NCI-H2081 treated with DMSO at 0.1 percent for 48 hours (cell line): Measurements from ENCODE around the gene CAMKK2.
"Not testable (repeated sequence)": the region's sequence is repeated elsewhere in the genome, so short reads cannot be mapped to it uniquely, and the experiment has no call there.

Source experiments
- DNase-seq: peaks from one replicate; lab custom pipeline; 2025; lab: John Stamatoyannopoulos, UW

Gene CAMKK2

DNA sequence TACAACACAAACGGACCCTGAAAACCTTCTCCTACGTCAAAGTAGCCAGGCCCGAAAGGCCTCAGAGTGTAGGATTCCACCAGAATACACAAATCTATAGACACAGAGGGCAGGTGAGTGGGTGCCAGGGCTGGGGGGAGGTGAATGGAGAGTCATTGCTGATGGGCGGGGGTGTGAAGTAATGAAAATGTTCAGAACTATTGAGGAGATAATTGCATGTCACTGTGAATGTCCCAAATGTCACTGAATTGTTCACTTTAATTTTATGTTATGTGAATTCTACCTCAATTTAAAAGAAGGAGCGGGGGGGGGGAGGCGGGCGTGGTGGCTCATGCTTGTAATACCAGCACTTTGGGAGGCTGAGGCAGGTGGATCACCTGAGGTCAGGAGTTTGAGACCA lies 50.6 kb downstream of the CAMKK2 start:
- DNase-seq, result no peak

DNA sequence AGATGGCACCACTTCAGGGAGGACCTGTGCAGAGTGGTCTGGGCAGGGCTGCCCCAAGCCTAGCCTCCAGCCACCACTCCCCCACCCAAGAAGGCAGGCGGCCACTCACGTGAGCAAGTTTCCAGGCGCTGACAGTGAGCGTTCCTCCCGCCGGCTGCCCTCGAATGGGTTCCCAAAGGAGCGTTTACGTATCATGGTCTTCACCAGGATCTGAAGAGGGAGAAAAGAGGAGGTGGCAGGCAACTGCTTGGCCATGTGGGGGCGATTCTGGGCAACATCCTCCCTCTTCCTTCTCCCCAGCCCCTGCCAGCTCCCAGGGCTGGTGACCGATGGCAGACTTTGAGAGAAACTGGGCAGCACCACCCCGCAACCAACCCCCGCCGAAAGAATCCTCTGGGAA lies 51.5 kb downstream of the CAMKK2 start:
- DNase-seq, result no peak

DNA sequence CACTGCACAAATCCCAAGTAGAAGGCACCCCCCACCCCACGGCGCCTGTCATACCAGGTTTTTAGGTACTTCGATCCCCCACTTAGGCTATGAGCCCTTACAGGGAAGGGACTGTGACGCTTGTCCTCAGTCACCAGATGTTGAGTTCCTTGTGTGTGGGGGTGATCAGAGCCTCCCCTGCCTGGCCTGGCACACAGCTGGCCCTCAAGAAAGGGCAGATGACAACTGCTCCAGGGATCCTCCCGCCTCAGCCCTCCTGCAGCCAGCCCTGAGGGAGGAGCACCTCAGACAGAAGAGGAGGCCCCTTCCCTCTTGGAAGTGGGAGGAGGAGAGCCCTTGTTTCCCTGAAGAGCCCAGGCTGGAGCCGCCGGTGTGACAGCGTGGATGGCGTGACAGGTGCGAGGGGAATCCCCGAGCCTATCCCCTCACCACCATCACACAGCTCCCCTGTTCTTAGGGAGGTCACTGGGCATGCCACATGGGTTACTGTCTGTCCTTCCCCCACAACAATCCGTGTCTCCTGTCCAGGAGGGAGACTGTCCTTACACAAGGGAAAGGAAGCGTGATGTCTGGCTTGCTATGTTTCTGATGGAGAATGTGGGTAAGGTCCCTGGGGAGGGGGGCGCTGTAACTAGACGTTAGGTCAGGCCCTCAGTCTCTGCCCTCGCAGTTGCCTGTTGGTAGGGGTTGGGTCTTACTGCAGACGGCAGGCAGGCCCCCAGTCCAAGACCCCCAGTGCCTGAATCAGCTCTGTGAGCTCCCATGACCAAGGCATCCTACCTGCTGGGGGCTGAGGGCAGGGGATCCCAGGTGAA lies 55.1 kb downstream of the CAMKK2 start:
- DNase-seq, result no peak

DNA sequence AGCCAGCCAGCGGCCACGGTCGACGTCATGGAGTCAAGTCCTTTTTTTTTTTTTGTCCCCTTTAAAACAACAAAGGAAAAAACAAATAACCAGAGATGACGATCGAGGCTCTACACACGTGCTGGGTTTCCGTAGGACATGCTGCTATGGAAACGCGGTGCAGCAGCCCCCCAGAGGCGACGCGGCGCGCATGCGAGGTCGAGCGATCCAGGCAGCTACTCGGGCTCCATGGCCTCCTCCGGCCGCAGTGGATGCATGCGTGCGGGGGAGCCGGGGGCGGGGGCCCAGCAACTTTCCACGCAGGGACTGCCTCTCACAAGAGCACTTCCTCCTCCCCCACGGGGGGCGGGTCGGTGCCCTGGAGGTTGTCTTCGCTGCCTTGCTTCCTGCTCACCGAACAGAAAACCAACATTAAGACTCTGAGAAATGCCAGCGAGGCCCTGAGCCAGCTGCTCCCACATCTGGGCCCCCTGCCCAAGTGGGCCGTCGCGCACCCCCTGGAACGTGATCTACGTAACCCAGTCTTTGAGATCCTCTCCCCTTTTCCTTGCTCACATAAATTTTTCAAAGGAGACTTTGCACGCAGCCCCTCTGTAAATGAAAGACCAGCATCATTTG lies 55.9 kb downstream of the CAMKK2 start:
- no peak for DNase-seq

DNA sequence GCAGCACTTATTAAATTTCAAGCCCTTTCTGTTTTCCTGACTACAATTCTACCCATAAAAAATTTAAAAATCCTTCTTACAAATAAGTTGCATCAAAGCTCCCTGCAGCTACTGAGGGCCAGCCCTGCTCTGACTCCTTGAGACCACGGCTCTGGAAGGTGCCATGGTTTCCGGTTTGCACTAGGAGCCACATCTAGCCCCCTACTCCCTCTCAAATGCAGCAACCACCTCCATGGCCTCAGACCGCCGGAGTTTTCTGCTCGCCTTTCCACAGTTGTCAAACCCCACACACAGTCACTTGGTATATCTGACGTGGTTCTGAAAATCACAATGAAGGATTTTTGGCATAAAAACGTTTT lies 56.5 kb downstream of the CAMKK2 start:
- no peak for DNase-seq

DNA sequence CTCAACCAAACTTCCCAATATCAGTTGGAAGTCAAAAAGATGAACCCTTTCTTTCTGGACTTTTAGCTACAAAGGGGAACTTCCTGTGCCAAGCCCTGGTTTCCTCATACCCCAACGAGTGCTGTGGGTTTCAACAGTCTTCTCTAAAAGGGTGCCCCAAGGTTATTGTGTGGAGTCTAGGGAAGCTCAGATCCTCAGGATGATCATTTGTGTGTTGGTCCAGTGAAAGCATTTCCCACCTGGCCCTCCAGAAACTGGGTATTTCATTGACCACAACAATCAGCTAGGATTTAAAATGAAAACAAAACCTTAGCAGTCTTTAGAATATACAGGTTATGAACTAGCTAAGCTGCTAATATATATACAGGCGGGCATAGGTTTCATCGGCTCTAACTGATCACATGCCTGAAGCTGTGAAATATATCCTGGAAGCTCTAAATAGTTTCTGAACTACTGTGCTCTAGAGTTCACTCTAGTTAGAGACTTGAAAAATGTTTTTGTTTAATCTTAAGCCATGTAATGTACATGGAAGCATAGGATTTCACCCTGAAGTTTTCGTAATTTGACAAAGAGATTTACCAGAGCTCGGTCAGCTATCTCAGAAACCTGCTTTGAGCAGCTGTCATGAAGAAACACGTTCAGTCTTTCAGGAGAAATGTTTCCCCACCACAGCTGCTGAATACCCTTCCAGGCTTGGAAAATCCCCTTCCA lies 57.0 kb downstream of the CAMKK2 start:
- no peak for DNase-seq

DNA sequence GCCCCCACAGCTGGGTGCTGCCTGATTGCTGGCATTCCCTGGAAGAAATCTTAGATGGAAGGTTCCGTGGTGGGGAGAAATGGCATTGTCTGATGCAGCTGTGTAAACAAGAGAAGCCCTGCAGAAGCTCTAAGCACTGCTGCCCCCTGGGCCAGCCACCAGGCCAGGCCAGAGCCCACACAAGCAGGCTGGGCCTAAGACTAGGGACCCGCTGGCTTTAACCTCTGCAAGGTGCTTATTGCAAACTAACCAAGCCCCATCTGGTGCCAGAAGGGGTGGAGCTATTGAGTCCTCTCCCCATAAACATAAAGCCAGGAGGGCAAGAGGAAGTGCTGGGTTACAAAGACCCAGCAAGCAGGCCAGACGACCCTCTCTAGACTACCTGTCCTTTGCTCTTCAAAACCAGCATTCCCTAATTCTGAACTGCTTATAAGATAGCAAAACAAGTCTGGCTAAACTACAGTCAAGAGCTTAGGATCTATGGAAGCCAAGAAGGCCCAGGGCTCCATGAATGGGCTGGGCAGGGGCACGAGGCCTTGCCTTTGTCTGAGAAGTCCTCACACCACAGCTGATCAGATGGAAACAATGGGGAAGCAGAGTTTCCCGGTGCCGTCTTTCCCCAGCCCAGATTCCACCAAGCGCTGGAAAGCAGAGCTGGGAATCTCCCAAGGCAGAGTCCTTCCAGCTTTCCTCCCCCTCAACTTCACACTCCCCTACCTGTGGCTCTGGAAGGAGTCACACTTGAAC lies 57.7 kb downstream of the CAMKK2 start:
- no peak for DNase-seq

DNA sequence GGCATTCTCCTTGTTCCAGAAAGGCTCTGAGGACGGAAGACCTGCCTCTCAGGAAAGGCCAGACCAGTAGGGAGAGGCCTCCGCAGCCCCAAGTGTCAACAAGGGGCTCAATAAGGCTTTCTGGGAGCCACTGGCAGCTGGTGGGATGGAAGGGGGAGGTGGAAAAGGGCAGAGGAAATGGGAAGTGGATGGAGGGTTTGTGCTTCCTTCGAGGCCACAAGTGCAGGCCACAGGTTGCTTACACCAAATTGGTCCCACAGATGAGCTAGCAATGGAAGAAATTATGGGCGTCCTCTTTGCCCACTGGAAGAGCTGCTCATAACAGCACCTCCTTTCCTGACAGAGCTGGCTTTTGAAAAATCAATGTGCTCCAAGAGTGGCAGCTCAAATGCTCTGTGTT lies 58.4 kb downstream of the CAMKK2 start:
- DNase-seq, result no peak

DNA sequence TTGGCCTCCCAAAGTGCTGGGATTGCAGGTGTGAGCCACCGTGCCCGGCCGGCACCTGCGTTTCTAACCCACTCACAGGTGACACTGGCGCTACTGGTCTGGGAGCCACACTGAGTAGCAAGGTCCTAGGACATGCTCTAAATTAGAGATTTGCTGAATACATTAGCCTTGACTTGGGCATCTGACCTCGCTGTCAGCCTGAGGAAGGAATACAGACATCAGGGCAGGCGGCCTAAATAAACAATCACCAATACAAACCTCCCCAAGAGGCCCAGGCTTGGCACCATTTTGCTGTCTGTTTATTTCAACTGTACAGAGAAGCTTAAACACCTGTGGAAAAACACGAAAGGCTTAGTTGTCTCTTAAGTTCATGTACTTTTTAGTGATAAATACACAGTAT lies 59.1 kb downstream of the CAMKK2 start:
- DNase-seq, result no peak

DNA sequence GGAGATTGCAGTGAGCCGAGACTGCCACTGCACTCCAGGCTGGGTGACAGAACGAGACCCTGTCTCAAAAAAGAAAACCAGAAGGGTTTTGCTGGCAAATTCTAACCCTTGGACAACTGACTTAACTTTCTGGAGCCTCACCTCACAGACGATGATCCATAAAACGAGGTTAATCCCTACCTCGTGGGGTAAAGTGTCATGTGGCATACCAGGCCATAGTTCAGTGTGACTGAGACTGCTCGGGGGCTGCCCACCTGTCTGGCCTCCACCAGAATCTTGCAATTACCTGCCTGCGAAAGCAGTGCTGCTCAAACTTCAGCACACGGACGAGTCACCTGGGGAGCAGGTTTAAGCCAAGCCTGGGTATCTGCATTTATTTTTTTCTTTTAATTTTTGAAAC lies 59.7 kb downstream of the CAMKK2 start:
- no peak for DNase-seq

DNA sequence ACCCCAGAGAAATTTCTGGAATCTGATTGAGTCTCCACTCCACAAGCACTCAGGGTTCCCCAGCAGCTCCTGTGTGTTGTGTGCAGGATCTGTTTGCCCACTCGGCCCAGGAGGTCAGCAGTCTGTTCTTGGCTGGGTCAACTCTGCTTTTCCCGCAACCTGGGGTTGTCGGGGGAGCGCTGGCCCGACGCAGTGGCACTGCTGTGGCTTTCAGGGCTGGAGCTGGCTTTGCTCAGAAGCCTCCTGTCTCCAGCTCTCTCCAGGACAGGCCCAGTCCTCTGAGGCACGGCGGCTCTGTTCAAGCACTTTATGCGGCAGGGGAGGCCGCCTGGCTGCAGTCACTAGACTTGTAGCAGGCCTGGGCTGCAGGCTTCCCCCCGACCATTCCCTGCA lies 62.9 kb downstream of the CAMKK2 start:
- DNase-seq, result no peak

DNA sequence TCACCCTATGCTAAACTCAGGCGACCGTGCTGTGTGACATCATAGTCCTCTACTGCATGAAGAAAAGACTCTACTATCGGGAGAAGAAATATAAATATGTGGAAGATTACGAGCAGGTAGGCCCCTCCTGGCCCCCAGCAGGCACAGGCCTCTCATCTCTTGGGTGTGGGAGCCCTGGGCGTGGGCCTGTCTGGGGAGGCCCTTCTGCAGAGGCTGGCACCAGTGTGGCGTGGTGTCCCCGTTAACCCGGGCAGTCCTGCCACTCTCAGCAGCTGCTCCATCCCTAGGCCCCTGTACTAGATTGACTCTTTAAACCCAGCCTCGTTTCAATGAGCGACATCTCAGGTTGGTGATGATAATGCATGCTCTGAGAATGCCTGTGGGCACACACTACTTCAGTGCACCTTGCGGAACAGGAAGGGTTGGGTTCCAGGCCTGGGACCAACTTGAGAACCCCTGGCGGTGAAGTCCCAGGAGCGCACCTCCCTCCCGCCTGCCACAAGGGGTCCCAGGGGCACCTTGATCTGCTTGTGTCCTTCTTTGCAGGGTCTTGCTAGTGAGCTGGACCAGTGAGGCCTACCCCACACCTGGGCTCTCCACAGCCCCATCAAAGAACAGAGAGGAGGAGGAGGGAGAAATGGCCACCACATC lies 63.4 kb downstream of the CAMKK2 start:
- DNase-seq, result no peak

DNA sequence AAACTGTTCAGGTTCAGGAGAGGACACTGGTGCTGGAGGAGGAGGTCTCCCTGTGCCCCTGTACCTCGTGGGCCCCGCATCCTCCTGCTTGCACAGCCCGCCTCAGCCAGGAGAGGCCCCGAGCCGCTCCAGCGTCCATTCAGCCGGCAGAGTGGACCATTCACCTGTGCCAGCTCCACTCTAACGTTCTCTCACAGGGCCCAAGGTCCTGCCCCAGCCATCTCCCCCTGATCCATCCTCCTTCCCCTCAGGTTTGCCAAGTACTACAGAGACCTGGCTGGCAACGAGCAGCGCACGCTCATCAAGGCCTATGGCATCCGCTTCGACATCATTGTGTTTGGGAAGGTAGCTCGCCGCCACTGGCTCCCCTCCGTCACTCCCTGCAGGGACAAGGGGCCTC lies 64.3 kb downstream of the CAMKK2 start:
- no peak for DNase-seq

DNA sequence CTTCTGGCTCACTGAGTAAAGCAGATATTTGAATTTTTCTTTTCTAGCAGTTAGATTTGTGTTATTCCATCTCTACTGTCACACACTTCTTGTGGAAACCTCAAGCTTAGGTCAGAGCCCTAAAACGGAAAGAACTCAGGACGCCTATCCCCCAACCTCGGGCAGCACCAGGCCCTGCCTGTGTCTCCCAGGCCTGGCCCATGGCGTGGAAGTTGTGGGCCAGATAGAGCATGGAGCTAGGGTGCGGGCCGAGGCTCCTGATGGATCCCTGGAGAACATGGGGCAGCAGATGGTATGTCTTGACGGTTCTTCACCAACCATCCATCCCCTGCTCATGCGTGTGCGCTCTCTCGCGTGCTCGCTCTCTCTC lies 66.0 kb downstream of the CAMKK2 start:
- DNase-seq, result no peak

DNA sequence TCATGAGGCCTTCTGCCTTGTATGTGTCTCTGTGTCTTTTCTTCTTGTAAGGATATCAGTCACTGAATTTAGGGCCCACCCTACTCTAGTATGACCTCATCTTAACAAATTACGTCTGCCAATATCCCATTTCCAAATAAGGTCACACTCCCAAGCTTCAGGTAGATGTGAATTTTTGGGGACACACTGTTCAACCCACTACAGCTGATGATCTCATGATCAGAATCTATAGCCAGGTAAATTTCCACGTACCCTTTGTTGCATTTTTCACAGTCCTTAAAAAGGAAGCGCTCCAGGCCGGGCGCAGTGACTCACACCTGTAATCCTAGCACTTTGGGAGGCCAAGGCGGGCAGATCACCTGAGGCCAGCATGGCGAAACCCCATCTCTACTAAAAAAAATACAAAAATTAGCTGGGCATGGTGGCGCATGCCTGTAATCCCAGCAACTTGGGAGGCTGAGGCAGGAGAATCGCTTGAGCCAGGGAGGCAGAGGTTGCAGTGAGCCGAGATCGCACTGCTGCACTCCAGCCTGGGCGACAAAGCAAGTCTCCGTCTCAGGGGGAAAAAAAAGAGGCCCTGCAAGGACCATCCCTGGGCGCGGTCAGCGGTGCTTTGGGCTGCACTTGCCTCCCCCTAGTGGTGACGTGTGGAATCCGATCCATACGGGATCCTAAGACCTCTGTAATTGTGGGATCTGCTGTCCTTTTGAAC lies 66.5 kb downstream of the CAMKK2 start:
- DNase-seq, result not testable (repeated sequence)

DNA sequence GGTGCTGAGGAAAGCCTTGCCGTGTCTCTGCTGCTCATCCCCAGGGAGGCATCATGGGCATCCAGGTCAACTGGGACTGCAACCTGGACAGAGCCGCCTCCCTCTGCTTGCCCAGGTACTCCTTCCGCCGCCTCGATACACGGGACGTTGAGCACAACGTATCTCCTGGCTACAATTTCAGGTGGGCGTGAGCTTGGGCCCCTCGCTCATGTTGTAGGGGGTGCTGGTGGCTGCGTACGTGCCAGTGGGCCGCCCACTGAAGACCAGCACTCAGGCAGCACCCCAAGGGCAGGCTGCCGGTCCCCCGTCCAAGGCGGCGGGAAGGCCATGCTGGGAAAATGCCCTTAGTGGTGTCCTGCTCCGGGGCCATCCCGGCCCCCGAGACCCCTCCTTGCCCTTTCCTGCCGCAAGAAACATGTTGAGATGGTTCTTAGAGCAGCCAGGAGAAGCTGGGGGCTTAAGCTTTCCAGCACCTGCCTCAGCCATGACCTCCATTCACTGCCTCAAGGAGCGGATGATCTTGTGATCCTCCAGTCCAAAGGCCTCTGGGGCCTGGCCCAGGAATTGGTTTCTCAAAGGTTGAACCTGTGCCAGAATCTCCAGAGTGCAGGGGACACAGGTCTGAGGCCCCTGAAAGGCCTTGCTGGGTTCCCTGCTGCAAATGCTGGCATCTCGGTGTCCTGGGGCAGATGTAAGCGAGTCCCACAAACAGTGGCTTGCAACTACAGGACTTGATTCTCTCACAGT lies 67.4 kb downstream of the CAMKK2 start:
- DNase-seq, result no peak

DNA sequence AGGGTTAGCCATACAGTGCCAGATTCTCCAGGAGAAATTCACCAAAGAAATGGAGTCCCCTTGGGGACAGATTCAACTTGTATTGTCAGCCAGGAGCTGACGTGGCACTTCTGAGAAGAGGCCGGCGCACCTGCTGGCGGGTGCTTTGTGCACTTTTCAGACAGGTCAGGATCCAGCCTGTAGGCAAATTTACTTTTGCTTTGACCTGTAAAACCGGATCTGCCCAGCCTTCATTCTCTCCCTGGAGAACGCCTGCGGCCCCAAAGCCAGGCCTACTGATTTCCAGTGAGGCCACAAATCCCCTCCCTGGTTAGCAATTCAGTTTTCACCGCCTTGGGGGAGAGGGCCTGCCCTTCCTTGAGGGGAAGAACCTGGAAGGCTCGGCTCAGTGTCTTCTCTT lies 69.2 kb downstream of the CAMKK2 start:
- no peak for DNase-seq

DNA sequence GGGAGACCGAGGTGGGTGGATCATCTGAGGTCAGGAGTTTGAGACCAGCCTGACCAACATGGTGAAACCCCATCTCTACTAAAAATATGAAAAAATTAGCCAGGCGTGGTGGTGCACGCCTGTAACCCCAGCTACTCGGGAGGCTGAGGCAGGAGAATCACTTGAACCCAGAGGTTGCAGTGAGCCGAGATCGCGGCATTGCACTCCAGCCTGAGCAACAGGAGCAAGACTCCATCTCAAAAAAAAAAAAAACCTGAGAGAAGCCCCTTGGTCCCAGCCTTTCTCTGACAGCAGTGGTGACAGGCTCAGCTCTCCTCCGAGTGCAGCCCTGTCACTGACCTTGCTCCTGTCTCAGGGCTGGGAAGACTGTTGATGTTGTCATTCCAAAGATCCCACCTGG lies 69.6 kb downstream of the CAMKK2 start:
- not testable (repeated sequence) for DNase-seq

DNA sequence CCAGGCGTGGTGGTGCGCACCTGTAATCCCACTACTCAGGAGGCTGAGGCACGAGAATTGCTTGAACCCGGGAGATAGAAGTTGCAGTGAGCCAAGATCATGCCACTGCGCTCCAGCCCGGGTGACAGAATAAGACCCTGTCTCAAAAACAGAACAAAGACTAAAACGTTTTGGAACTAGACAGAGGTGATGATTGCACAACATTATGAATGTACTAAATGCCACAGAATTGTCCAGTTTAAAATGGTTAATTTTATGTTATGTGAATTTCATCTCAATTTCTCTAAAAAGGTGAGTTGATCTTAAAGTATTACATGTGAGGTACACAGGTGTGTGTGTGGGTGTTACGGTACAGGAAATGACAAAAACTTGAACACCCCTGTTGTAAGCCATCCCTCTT lies 70.1 kb downstream of the CAMKK2 start:
- DNase-seq, result no peak

DNA sequence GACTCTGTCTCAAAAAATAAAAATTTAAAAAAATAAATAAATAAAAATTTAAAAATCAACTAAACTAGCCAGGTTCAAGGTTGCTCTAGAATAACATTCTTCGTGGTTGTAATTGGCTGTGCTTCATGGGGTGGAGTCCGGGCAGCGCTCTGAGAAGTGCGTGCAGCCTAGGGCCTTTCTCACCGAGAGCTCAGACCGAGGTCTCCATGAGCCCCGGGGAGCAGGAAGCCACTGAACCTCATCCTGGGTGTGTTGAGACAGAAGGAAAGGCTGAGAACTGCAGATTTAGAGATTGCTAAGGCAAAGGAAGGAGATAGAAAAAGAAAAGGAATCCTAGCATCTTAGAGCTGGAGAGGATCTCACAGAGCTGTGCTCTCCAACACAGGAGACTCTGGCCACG lies 71.9 kb downstream of the CAMKK2 start:
- DNase-seq, result no peak
